HG02588 (cell line): ENCODE results near the gene IQCF5.
"Not testable (repeated sequence)": the region's sequence is repeated elsewhere in the genome, so short reads cannot be mapped to it uniquely, and the experiment has no call there.

Source experiments
- ATAC-seq: cut with Tn5 transposase; IDR thresholded peaks from one replicate; pipeline ENCODE4 v1.9.1; 2021; ENCODE audit warnings: mild to moderate bottlenecking, moderate library complexity; ENCODE audit not compliant: unreplicated experiment

Gene IQCF5

DNA sequence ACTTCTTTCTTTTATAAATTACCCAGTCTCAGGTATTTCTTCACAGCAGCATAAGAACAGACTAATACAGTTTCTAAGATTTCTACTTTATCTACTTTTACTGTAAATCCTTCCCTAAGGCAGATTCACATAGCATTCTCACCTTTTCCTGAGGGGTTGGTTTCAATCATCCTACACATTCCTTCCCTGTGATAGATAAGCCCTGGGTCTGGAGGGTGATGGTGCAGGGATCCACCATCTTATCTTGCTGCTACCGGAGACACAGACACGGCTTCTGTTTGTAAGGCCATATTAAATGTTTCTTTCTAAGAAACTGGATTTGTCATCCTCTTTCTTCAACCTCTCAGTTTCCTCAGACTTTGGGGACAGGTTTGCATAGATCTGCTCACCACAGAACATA lies 6.1 kb downstream of the IQCF5 start:
- no peak for ATAC-seq

DNA sequence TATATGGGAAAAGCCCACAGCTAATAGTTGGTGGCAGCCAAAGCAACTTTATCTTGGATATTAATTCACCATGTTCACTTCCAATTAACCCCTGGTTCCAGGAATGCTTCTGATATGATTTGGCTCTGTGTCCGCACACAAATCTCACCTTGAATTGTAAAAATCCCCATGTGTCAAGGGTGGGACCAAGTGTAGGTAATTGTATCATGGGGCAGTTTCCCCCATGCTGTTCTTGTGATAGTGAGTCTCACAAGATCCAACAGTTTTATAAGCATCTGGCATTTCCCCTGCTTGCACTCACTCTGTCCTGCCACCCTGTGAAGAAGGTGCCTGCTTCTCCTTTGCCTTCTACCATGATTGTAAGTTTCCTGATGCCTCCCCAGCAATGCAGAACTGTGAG lies 6.5 kb downstream of the IQCF5 start:
- ATAC-seq = not testable (repeated sequence)

GRCh38 chr3:51862886-51863285 lies 12.5 kb downstream of the IQCF5 start:
- ATAC-seq = no peak

- ATAC-seq = no peak
Measured at GRCh38 chr3:51860703-51861665, 14.4 kb downstream of the IQCF5 start, which contains the start of gene IQCF2. TSS of gene IQCF2 (plus strand) at chr3:51861615. CDS start at chr3:51861667, 52 bp downstream.

GRCh38 chr3:51855411-51855810 lies 20.0 kb downstream of the IQCF5 start:
- ATAC-seq = not testable (repeated sequence)

GRCh38 chr3:51845129-51845528 lies 30.3 kb downstream of the IQCF5 start:
- ATAC-seq = no peak

GRCh38 chr3:51836606-51837005 lies 38.8 kb downstream of the IQCF5 start:
- ATAC-seq = no peak

- ATAC-seq = no peak
Measured at GRCh38 chr3:51830836-51831385, 44.5 kb downstream of the IQCF5 start.

DNA sequence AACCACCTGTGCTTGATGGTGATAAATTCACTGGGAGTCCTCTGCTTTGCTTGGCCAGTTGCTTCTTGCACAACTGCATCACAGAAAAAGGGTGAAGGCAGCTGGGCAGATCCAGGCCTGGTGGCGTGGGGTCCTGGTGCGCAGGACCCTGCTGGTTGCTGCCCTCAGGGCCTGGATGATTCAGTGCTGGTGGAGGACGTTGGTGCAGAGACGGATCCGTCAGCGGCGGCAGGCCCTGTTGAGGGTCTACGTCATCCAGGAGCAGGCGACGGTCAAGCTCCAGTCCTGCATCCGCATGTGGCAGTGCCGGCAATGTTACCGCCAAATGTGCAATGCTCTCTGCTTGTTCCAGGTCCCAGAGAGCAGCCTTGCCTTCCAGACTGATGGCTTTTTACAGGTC lies 45.1 kb downstream of the IQCF5 start:
- no peak for ATAC-seq

- no peak for ATAC-seq
Measured at GRCh38 chr3:51828297-51828696, 47.1 kb downstream of the IQCF5 start.
